ENCODE results near the gene MAZ. TPM values are rescaled to one million over a fixed set of nuclear protein-coding genes. Genes with fewer than 3 reads are reported as not detected.
A peak's percentile ranks its signal among the peaks of the same experiment; 100 is the strongest.
"Not testable (repeated sequence)": the region's sequence is repeated elsewhere in the genome, so short reads cannot be mapped to it uniquely, and the experiment has no call there.

MAZ gene
- total RNA-seq, 1 donor from 2014 or later: 294 TPM

GRCh38 chr16:29779474-29779873 lies 26.9 kb upstream of the MAZ start:
- peaks cover 16% of the 10 kb centered on the region for H3K4me1 Mint-ChIP-seq (ENCODE audit: unreplicated experiment)
- H3K27me3 Mint-ChIP-seq: no peaks in the 10 kb centered on the region
- H3K4me3 Mint-ChIP-seq: peak overlapping the region; percentile 57
- TF ChIP-seq CTCF (conservative IDR thresholded peaks at IDR 0.05): no peak
- no peaks in the 10 kb centered on the region for H3K36me3 Mint-ChIP-seq
- no peak for DNase-seq (ENCODE audit: extremely low spot score, unreplicated experiment)
- peak overlapping the region; percentile 91 for H3K27ac Mint-ChIP-seq
- H3K9me3 Mint-ChIP-seq: no peaks in the 10 kb centered on the region

DNA sequence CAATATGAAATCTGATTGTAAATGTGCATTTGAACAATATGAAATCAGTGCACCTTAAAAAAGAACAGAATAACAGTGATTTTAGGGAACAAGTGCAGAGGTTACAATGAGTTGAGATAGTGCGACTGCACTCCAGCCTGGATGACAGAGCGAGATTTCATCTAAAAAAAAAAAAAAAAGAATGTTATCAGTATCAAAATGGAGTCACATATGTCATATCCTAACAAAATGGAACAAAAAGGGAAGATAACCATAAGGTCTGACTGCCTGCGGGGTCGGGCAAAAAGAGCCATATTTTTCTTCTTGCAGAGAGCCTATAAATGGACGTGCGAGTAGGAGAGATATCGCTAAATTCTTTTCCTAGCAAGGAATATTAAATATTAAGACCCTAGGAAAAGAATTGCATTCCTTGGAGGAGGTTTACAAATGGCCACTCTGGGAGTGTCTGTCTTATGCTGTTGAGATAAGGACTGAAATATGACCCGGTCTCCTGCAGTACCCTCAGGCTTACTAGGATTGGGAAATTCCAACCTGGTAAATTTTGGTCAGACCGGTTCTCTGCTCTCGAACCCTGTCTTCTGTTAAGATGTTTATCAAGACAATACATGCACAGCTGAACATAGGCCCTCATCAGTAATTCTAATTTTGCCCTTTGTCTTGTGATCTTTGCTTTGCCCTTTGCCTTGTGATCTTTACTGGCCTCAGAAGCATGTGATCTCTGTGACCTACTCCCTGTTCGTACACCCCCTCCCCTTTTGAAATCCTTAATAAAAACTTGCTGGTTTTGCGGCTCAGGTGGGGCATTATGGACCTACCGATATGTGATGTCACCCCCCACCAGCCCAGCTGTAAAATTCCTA lies 23.0 kb upstream of the MAZ start:
- H3K27me3 Mint-ChIP-seq; H3K36me3 Mint-ChIP-seq; DNase-seq (ENCODE audit: extremely low spot score, unreplicated experiment); H3K9me3 Mint-ChIP-seq: not testable (repeated sequence)
- H3K4me1 Mint-ChIP-seq (ENCODE audit: unreplicated experiment): peaks cover 16% of the 10 kb centered on the region
- H3K4me3 Mint-ChIP-seq: peak overlapping the region; percentile 10
- peak overlapping the region; percentile 86 for H3K27ac Mint-ChIP-seq

GRCh38 chr16:29784157-29784556 lies 22.2 kb upstream of the MAZ start:
- H3K27me3 Mint-ChIP-seq: no peaks in the 10 kb centered on the region
- no peak for DNase-seq (ENCODE audit: extremely low spot score, unreplicated experiment)
- no peaks in the 10 kb centered on the region for H3K9me3 Mint-ChIP-seq
- peaks cover 16% of the 10 kb centered on the region for H3K4me1 Mint-ChIP-seq (ENCODE audit: unreplicated experiment)
- H3K36me3 Mint-ChIP-seq: no peaks in the 10 kb centered on the region
- H3K27ac Mint-ChIP-seq: peak overlapping the region; percentile 86
- no peak for TF ChIP-seq CTCF (conservative IDR thresholded peaks at IDR 0.05)
- H3K4me3 Mint-ChIP-seq: no peak overlapping the region

DNA sequence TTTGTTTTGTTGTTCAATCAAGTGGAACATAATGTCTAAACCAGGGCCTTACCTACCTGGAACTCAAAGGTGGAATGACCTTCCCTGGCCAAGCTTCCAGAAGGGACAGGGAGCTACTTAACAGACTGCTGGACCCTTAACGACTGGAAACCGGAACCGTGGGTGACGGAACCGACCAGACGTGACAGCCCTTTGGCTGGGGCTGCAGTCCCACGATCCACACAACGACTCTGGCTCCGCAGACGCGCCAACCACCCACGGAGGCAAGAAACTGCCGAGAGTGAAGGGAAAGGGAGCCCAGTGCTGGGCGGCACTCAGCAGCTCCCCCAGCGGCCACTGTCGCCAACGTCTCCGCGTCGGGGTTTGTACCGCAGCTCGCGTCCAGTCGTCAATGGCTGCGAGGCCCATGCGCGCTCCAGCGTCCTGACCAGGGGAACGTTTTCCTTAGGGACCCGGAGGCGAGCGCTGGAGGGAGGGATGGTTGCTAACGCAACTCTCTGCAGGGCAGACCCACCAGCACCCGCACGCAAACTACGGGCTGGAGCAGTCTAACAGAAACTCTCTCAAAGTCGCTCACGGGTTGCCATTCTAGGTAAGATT lies 21.3 kb upstream of the MAZ start:
- Mint-ChIP-seq H3K9me3 (no peaks in the 10 kb centered on the region), H3K4me3 (peak overlapping the region; percentile 68), H3K27me3 (no peaks in the 10 kb centered on the region), H3K36me3 (no peaks in the 10 kb centered on the region), H3K4me1 (ENCODE audit: unreplicated experiment) (peaks cover 18% of the 10 kb centered on the region), H3K27ac (no peak overlapping the region)
- DNase-seq (ENCODE audit: extremely low spot score, unreplicated experiment): peak; percentile 79
- peak; percentile 88 for TF ChIP-seq CTCF (conservative IDR thresholded peaks at IDR 0.05)

DNA sequence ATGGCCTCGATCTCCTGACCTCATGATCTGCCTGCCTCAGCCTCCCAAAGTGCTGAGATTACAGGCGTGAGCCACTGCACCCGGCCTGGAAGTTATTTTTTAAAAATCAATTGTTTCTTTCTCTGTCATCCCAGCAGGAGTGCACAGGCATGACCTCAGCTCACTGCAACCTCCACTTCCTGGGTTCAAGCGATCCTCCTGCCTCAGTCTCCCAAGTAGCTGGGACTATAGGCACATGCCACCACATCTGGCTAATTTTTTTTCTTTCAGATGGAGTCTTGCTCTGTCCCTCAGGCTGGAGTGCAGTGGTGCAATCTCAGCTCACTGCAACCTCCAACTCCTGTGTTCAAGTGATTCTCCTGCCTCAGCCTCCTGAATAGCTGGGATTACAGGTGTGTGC lies 19.2 kb upstream of the MAZ start:
- H3K4me3 Mint-ChIP-seq: not testable (repeated sequence)

GRCh38 chr16:29789775-29790182 lies 16.6 kb upstream of the MAZ start:
- no peak for TF ChIP-seq CTCF (conservative IDR thresholded peaks at IDR 0.05)
- Mint-ChIP-seq H3K4me3 (peak overlapping the region; percentile 98), H3K36me3 (peaks cover 15% of the 10 kb centered on the region), H3K27me3 (no peaks in the 10 kb centered on the region), H3K9me3 (no peaks in the 10 kb centered on the region), H3K27ac (peak overlapping the region; percentile 99), H3K4me1 (ENCODE audit: unreplicated experiment) (peaks cover 24% of the 10 kb centered on the region)
- no peak for DNase-seq (ENCODE audit: extremely low spot score, unreplicated experiment)

More for the DNA sequence above, 19.2 kb upstream of the MAZ start:
- not testable (repeated sequence) for H3K36me3 Mint-ChIP-seq; H3K9me3 Mint-ChIP-seq; H3K27me3 Mint-ChIP-seq; H3K27ac Mint-ChIP-seq; DNase-seq (ENCODE audit: extremely low spot score, unreplicated experiment)
- H3K4me1 Mint-ChIP-seq (ENCODE audit: unreplicated experiment): peaks cover 28% of the 10 kb centered on the region

Data from type B pancreatic cell (in vitro differentiated cells).